OCI-LY7 (cell line): ENCODE measurements around the gene DPYSL5. TPM values are rescaled to one million over a fixed set of nuclear protein-coding genes. Genes with fewer than 3 reads are reported as not detected.

Experiments used
- BruUV-seq: library from RNA; stranded (reverse); fragments of 400-500 nt; replicated peaks from 2 replicates; lab custom pipeline; 2021; lab: Mats Ljungman, UMichigan
- CTCF ChIA-PET: fragments of 300-600 bp; sonication (Branson Sonifier 250); formaldehyde crosslinking; loops from one replicate; lab custom pipeline; 2022; ENCODE audit warnings: antibody characterized with exemption; ENCODE audit not compliant: unreplicated experiment; lab: Charles Lee
- POLR2A ChIA-PET: fragments of 300-600 bp; sonication (Branson Sonifier 250); formaldehyde crosslinking; loops from one replicate; lab custom pipeline; 2022; ENCODE audit warnings: antibody characterized with exemption; lab: Charles Lee
- DNase-seq: peaks from one replicate; pipeline ENCODE4 v3.0.0-alpha.2; 2015; ENCODE audit warnings: low spot score
- H2AFZ ChIP-seq: fragments of 200-600 bp; sonication (generic), shearing (Covaris generic); 2 replicates; pipeline ENCODE4 v1.6.1; 2014; ENCODE audit warnings: mild to moderate bottlenecking, antibody characterized with exemption, low read length, moderate library complexity
- H3K27ac ChIP-seq: fragments of 200-600 bp; sonication (generic); 2 replicates; pipeline ENCODE4 v1.5.1; 2014; ENCODE audit warnings: mixed run types, low read depth, mild to moderate bottlenecking, moderate library complexity, low read length, inconsistent platforms; ENCODE audit not compliant: poor library complexity, severe bottlenecking
- H3K36me3 ChIP-seq: fragments of 200-600 bp; sonication (generic); 2 replicates; pipeline ENCODE4 v1.6.1; 2014; ENCODE audit warnings: mild to moderate bottlenecking, antibody characterized with exemption, low read length, moderate library complexity, mixed read lengths; ENCODE audit not compliant: insufficient read depth
- H3K4me1 ChIP-seq: fragments of 200-600 bp; sonication (generic); 2 replicates; pipeline ENCODE4 v1.5.1; 2014; ENCODE audit warnings: mild to moderate bottlenecking, low read length; ENCODE audit not compliant: insufficient read depth, poor library complexity, severe bottlenecking
- H3K4me2 ChIP-seq: fragments of 200-600 bp; sonication (generic); 2 replicates; pipeline ENCODE4 v1.6.1; 2014; ENCODE audit warnings: mild to moderate bottlenecking, low read length
- H3K4me3 ChIP-seq: fragments of 200-600 bp; sonication (generic); 2 replicates; pipeline ENCODE4 v1.5.1; 2014; ENCODE audit warnings: mild to moderate bottlenecking, low read depth, low read length; ENCODE audit not compliant: poor library complexity, severe bottlenecking
- H3K79me2 ChIP-seq: fragments of 200-600 bp; sonication (generic); 2 replicates; pipeline ENCODE4 v1.6.1; 2016; ENCODE audit warnings: low read depth, mild to moderate bottlenecking, low read length, moderate library complexity, mixed read lengths; ENCODE audit not compliant: insufficient read depth
- H3K9me2 ChIP-seq: fragments of 200-600 bp; sonication (generic); 2 replicates; pipeline ENCODE4 v1.6.1; 2016; ENCODE audit warnings: mild to moderate bottlenecking, low read length, mixed read lengths; ENCODE audit not compliant: insufficient read depth
- H3K9me3 ChIP-seq: fragments of 200-600 bp; sonication (generic); 2 replicates; pipeline ENCODE4 v1.6.1; 2014; ENCODE audit warnings: mild to moderate bottlenecking, mixed run types, low read length, mixed read lengths
- H4K20me1 ChIP-seq: fragments of 200-600 bp; sonication (generic); 2 replicates; pipeline ENCODE4 v1.6.1; 2014; ENCODE audit warnings: mild to moderate bottlenecking, antibody characterized with exemption, low read length, moderate library complexity, mixed read lengths; ENCODE audit not compliant: insufficient read depth
- EZH2phosphoT487 ChIP-seq: fragments of 200-600 bp; sonication (generic); IDR thresholded peaks from 2 replicates; pipeline ENCODE4 v1.6.1; 2018; ENCODE audit warnings: low read depth, borderline replicate concordance, mild to moderate bottlenecking, mixed run types, antibody characterized with exemption, low read length, moderate library complexity, mixed read lengths
- intact Hi-C: fragments of 100-400 bp; cut with micrococcal nuclease; formaldehyde crosslinking; loops from one replicate; pipeline ENCODE4 v1.10.0; 2022; ENCODE audit not compliant: unreplicated experiment
- total RNA-seq, 2 experiments: library from RNA; depleted of rRNA in 1 of 2; stranded (reverse); fragments of >200 nt in 1 of 2; shearing (Covaris generic) in 1 of 2; gene quantifications; 2 replicates each; pipeline ENCODE4 v1.2.3, GENCODE V29; 2014 to 2022
- TF ChIP-seq, protein P1 (sequence below): fragments of 200-600 bp; sonication (generic); conservative IDR thresholded peaks from 2 replicates; pipeline ENCODE4 v1.5.1; 2014; ENCODE audit warnings: mild to moderate bottlenecking, antibody characterized with exemption, low read length, moderate library complexity, mixed read lengths

The DPYSL5 gene
- total RNA-seq, 2 experiments from 2014 or later = not detected

DNA sequence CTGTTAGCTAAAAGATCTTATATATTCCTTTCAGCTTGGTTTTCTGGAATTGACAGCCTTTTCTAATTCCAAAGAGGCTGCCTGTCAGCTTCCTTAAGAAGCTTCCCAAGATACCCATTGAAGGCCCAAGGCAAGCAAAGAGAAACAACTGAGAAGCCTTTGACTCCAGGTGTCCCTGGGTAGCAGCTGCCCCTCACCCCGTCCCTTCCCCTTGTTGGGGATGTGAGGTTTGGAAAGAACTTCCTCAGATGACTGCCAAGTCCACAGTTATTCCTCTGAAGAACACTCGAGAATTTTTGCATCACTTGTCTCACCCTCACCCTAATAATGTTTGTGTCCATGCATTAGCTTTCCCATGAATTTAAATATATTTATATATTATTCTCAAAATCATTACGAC lies 135.8 kb downstream of the DPYSL5 start:
- no peak overlapping the region for H3K27ac ChIP-seq
- DNase-seq = no peak
- no TSS peak for BruUV-seq
- H2AFZ ChIP-seq = no peak overlapping the region
- CTCF ChIA-PET = interaction anchor here (0.5 kb wide), 1 partner anchor 29 kb away, joined by 4 read pairs; no protein-coding TSS in a partner anchor
- no peaks in the 10 kb centered on the region for H3K4me1 ChIP-seq
- intact Hi-C loops = no loop called here
- no peaks in the 10 kb centered on the region for H3K36me3 ChIP-seq
- POLR2A ChIA-PET = interaction anchor here (0.5 to 1.1 kb wide), 2 partner anchors 17 to 31 kb away, joined by 3 read pairs; no protein-coding TSS in a partner anchor
- no peak overlapping the region for H3K4me2 ChIP-seq
- no peaks in the 10 kb centered on the region for H3K79me2 ChIP-seq
- H4K20me1 ChIP-seq = no peaks in the 10 kb centered on the region
- no peaks in the 10 kb centered on the region for H3K9me2 ChIP-seq
- no peaks in the 10 kb centered on the region for H3K9me3 ChIP-seq
- H3K4me3 ChIP-seq = no peak overlapping the region
- no peak for TF ChIP-seq EZH2phosphoT487
- TF ChIP-seq, protein P1, sequence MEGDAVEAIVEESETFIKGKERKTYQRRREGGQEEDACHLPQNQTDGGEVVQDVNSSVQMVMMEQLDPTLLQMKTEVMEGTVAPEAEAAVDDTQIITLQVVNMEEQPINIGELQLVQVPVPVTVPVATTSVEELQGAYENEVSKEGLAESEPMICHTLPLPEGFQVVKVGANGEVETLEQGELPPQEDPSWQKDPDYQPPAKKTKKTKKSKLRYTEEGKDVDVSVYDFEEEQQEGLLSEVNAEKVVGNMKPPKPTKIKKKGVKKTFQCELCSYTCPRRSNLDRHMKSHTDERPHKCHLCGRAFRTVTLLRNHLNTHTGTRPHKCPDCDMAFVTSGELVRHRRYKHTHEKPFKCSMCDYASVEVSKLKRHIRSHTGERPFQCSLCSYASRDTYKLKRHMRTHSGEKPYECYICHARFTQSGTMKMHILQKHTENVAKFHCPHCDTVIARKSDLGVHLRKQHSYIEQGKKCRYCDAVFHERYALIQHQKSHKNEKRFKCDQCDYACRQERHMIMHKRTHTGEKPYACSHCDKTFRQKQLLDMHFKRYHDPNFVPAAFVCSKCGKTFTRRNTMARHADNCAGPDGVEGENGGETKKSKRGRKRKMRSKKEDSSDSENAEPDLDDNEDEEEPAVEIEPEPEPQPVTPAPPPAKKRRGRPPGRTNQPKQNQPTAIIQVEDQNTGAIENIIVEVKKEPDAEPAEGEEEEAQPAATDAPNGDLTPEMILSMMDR = no peak

DNA sequence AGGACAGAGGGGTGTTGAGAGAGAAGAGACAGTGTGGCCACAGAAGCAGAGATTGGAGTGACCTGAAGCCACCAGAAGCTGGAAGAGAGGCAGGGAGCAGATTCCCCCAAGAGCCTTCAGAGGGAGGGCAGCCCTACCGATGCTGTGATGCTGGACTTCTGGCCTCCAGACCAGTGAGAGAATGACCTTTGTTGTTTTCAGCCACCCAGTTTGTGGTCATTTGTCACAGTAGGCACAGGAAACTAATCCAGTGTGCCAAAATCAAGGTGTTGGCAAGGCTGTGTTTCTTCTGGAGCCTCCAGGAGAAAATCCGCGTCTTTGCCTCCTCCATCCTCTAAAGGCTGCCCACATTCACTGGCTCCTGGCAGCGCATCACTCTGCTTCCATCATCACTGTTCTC lies 137.9 kb downstream of the DPYSL5 start:
- no peaks in the 10 kb centered on the region for H3K36me3 ChIP-seq
- CTCF ChIA-PET = no interaction called here
- H2AFZ ChIP-seq = no peak overlapping the region
- intact Hi-C loops = no loop called here
- H3K79me2 ChIP-seq = no peaks in the 10 kb centered on the region
- H4K20me1 ChIP-seq = no peaks in the 10 kb centered on the region
- BruUV-seq = no TSS peak
- H3K4me2 ChIP-seq = no peak overlapping the region
- DNase-seq = no peak
- no peaks in the 10 kb centered on the region for H3K9me3 ChIP-seq
- H3K4me3 ChIP-seq = no peak overlapping the region
- no peaks in the 10 kb centered on the region for H3K9me2 ChIP-seq
- no peaks in the 10 kb centered on the region for H3K4me1 ChIP-seq
- POLR2A ChIA-PET = no interaction called here
- H3K27ac ChIP-seq = no peak overlapping the region
- TF ChIP-seq, protein P1 = no peak
- no peak for TF ChIP-seq EZH2phosphoT487

DNA sequence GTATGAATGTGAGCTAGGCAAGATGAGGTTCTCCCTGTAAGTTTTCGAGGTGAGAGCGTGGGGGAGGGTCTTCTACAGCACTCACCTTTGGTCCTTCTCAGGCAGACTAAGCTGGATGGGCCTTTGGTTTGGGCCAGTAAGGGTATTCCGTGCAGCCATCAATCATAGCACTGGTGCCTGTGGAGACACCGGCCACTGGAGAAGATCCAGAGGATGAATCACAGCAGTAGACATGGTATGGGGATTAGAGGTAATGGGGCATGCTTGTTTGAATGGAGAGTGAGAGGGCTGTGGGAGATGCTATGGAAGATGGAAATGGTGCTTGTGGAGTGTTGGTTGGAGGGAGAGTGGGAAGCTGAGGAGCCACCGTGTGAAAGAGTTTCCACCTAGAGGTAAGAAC lies 138.6 kb downstream of the DPYSL5 start:
- Histone ChIP-seq H3K4me2 (no peak overlapping the region), H2AFZ (no peak overlapping the region), H3K4me1 (no peaks in the 10 kb centered on the region), H3K27ac (no peak overlapping the region), H3K4me3 (no peak overlapping the region), H3K9me2 (no peaks in the 10 kb centered on the region), H3K79me2 (no peaks in the 10 kb centered on the region), H4K20me1 (no peaks in the 10 kb centered on the region), H3K9me3 (no peaks in the 10 kb centered on the region), H3K36me3 (no peaks in the 10 kb centered on the region)
- ChIA-PET POLR2A (no interaction called here), CTCF (no interaction called here)
- no TSS peak for BruUV-seq
- no peak for DNase-seq
- TF ChIP-seq, protein P1 = no peak
- TF ChIP-seq EZH2phosphoT487 = no peak
- intact Hi-C loops = no loop called here
